ENCODE measurements around the gene CA5B. TPM values are rescaled to one million over a fixed set of nuclear protein-coding genes. Genes with fewer than 3 reads are reported as not detected.
"Not testable (repeated sequence)": the region's sequence is repeated elsewhere in the genome, so short reads cannot be mapped to it uniquely, and the experiment has no call there.

CA5B gene
- total RNA-seq: 10 to 100 TPM; 30.8 to 46.4 TPM
- polyA plus RNA-seq: 1 to 10 TPM; 3.0 to 8.6 TPM
- long read RNA-seq, donor 1, partial matches to known transcripts: 2 of 12 reads
- long read RNA-seq, donor 1, other reads (novel, unspliced or antisense): 10 of 12 reads
- long read RNA-seq, donor 2, full-length matches to known transcripts: 2 of 9 reads
- long read RNA-seq, donor 2, partial matches to known transcripts: 0 of 9 reads
- long read RNA-seq, donor 2, other reads (novel, unspliced or antisense): 7 of 9 reads

DNA sequence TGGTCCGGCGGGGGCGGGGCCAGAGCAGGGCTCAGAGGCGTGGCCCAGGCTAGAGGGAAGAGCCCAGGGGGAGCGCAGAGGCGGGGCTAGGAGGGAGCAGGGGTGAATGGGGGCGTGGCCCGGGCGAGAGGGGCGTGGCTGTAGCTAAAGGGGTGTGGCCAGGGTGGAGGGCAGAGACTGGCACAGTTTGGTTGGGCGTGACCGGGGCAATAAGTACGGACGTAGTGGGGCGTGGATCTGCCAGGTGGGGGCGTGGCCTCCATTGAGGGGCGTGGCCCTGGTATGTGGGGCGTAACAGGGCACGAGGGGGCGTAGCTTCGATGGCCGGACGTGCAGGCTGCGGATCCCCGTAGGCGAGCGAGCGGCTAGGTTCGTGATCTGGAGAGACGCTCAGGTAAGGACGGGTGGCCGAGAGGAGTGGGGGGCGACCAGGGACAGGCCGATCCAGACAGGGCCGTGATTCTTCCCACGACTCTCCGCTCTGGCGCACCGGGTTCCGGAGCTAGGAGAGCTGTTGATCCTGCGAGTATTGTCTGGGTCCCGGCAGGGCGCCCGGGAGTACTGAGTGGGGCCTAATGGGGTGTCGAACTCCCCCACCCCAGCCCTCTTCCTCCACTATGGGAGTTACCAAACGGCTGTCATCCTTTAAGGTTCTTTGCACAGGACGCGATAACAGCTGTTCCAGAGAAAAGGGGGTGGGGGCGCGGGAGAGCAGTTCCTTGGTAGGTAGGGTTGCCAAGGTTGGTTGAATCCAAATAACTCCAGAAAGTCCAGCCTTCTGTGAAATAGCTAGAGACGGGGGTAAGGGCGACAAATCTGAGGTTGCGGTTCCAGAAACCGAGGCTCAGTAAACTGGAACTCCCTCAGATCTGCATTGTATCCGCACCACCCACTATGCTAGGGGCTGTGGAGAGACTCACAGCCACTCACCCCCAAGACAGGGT, at the start of gene CA5B:
TSS of gene CA5B (plus strand) at position 312 of the 944 bp plus-strand sequence. CDS start 11,754 bp downstream, outside the sequence.
- peak within 1 kb of the TSS; percentile 6 to 63 for H3K4me3 ChIP-seq (ENCODE audit: low read length in 2 of 2)
- H3K4me1 ChIP-seq (ENCODE audit: control insufficient read depth in 1 of 2, insufficient read depth in 2 of 2, low read length in 2 of 2): no peaks in the 10 kb centered on the region
- peak; percentile 96 to 99 for DNase-seq
- WGBS, 2 donors: 1 to 5% methylated on average over 50 to 55 of the region's 55 CpGs
- H3K27ac ChIP-seq (ENCODE audit: low read depth in 1 of 2, low read length in 2 of 2): peak within 1 kb of the TSS in 1 of 2 donors; percentile 32
- H3K27me3 ChIP-seq (ENCODE audit: control insufficient read depth in 1 of 2, insufficient read depth in 2 of 2, low read length in 1 of 2): no peaks in the 10 kb centered on the region
- H3K36me3 ChIP-seq (ENCODE audit: control insufficient read depth in 1 of 2, insufficient read depth in 2 of 2, low read length in 1 of 2): no peaks in the 10 kb centered on the region
- intact Hi-C loops (cut with DNase I): no loop called here
- peak; percentile 99 for ATAC-seq (ENCODE audit: low FRiP score)
- H3K9me3 ChIP-seq (ENCODE audit: control insufficient read depth, low read length): no peaks in the 10 kb centered on the region

DNA sequence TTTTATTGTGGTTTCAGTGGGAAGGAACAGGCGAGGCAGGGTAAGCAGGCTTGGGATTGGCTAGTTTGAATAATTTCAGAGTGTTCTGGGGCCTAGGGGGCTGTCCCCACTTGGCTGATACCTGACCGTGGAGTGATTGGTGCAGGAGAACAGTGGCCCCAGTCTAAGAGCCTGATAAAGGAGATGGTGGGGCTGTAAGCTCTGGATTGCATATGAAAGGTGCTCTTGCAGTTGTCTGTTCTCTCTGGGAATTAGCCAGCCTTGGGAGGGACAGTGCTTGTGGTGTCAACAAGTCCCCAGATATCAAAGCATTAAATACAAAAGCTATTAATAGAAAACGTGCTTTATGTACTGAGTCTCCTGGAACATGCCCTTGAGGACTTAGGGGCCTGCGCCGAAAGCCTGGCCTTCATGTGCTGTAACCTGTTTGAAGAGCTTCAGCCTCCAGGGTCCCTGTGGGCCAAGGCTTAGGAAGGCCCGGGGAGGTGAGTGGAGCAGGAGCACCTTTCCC, 43.1 kb upstream of the CA5B start:
- peaks cover 0 to 3% of the 10 kb centered on the region in 2 donors for H3K36me3 ChIP-seq (ENCODE audit: control insufficient read depth in 1 of 2, insufficient read depth in 2 of 2, low read length in 1 of 2)
- no peaks in the 10 kb centered on the region for H3K9me3 ChIP-seq (ENCODE audit: control insufficient read depth, low read length)
- intact Hi-C loops (cut with DNase I): no loop called here
- no peak for ATAC-seq (ENCODE audit: low FRiP score)
- 77 to 89% methylated on average over 6 of the region's 6 CpGs for WGBS, 2 donors
- H3K4me3 ChIP-seq (ENCODE audit: low read length in 2 of 2): no peak overlapping the region
- no peaks in the 10 kb centered on the region for H3K4me1 ChIP-seq (ENCODE audit: control insufficient read depth in 1 of 2, insufficient read depth in 2 of 2, low read length in 2 of 2)
- DNase-seq: no peak
- H3K27me3 ChIP-seq (ENCODE audit: control insufficient read depth in 1 of 2, insufficient read depth in 2 of 2, low read length in 1 of 2): no peaks in the 10 kb centered on the region
- H3K27ac ChIP-seq (ENCODE audit: low read depth in 1 of 2, low read length in 2 of 2): no peak overlapping the region

GRCh38 chrX:15696516-15696915, 41.6 kb upstream of the CA5B start:
- Histone ChIP-seq H3K36me3 (ENCODE audit: control insufficient read depth in 1 of 2, insufficient read depth in 2 of 2, low read length in 1 of 2) (peaks cover 0 to 3% of the 10 kb centered on the region in 2 donors), H3K27ac (ENCODE audit: low read depth in 1 of 2, low read length in 2 of 2) (no peak overlapping the region), H3K9me3 (ENCODE audit: control insufficient read depth, low read length) (no peaks in the 10 kb centered on the region), H3K4me3 (ENCODE audit: low read length in 2 of 2) (no peak overlapping the region), H3K27me3 (ENCODE audit: control insufficient read depth in 1 of 2, insufficient read depth in 2 of 2, low read length in 1 of 2) (no peaks in the 10 kb centered on the region), H3K4me1 (ENCODE audit: control insufficient read depth in 1 of 2, insufficient read depth in 2 of 2, low read length in 2 of 2) (peaks cover 0 to 3% of the 10 kb centered on the region in 2 donors)
- intact Hi-C loops (cut with DNase I): no loop called here
- ATAC-seq (ENCODE audit: low FRiP score) (no peak), DNase-seq (no peak)
- 84 to 97% methylated on average over 3 of the region's 3 CpGs for WGBS, 2 donors

- ATAC-seq (ENCODE audit: low FRiP score) (no peak), DNase-seq (no peak)
- intact Hi-C loops (cut with DNase I): no loop called here
- peaks cover 0 to 3% of the 10 kb centered on the region in 2 donors for H3K4me1 ChIP-seq (ENCODE audit: control insufficient read depth in 1 of 2, insufficient read depth in 2 of 2, low read length in 2 of 2)
- no peak overlapping the region for H3K4me3 ChIP-seq (ENCODE audit: low read length in 2 of 2)
- 97 to 98% methylated on average over 40 of the region's 40 CpGs for WGBS, 2 donors
- peaks cover 0 to 3% of the 10 kb centered on the region in 2 donors for H3K36me3 ChIP-seq (ENCODE audit: control insufficient read depth in 1 of 2, insufficient read depth in 2 of 2, low read length in 1 of 2)
- no peak overlapping the region for H3K27ac ChIP-seq (ENCODE audit: low read depth in 1 of 2, low read length in 2 of 2)
- no peaks in the 10 kb centered on the region for H3K9me3 ChIP-seq (ENCODE audit: control insufficient read depth, low read length)
- no peaks in the 10 kb centered on the region for H3K27me3 ChIP-seq (ENCODE audit: control insufficient read depth in 1 of 2, insufficient read depth in 2 of 2, low read length in 1 of 2)
Measured at GRCh38 chrX:15702488-15703371, 35.3 kb upstream of the CA5B start.

DNA sequence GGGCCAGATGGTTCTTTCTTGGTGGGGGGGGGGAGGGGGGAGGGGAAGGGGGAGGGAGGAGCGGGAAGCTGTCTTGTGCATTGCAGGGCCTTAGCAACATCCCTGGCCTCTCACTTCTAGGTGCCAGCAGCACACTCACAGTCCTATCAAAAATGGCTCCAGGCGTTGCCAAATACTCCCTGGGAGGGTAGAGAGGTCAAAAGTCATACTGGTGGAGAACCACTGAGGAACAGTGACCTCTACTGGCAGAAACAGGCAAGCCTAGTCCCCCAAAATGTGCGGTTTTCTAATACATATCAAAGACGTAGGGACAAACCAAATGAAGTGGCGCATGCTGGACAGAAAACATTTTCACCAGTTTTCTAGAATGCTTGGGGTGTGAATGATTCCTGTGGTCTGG, 34.3 kb upstream of the CA5B start:
- H3K4me1 ChIP-seq (ENCODE audit: control insufficient read depth in 1 of 2, insufficient read depth in 2 of 2, low read length in 2 of 2); H3K27ac ChIP-seq (ENCODE audit: low read depth in 1 of 2, low read length in 2 of 2); H3K36me3 ChIP-seq (ENCODE audit: control insufficient read depth in 1 of 2, insufficient read depth in 2 of 2, low read length in 1 of 2); intact Hi-C loops (cut with DNase I); ATAC-seq (ENCODE audit: low FRiP score); H3K4me3 ChIP-seq (ENCODE audit: low read length in 2 of 2); H3K9me3 ChIP-seq (ENCODE audit: control insufficient read depth, low read length); DNase-seq; H3K27me3 ChIP-seq (ENCODE audit: control insufficient read depth in 1 of 2, insufficient read depth in 2 of 2, low read length in 1 of 2): not testable (repeated sequence)
- 100% methylated on average over 1 of the region's 5 CpGs; no CpG with 5 or more reads in 1 of the 2 donors for WGBS, 2 donors

GRCh38 chrX:15704273-15704672, 33.8 kb upstream of the CA5B start:
- H3K36me3 ChIP-seq (ENCODE audit: control insufficient read depth in 1 of 2, insufficient read depth in 2 of 2, low read length in 1 of 2); H3K27me3 ChIP-seq (ENCODE audit: control insufficient read depth in 1 of 2, insufficient read depth in 2 of 2, low read length in 1 of 2); H3K4me3 ChIP-seq (ENCODE audit: low read length in 2 of 2); intact Hi-C loops (cut with DNase I); H3K27ac ChIP-seq (ENCODE audit: low read depth in 1 of 2, low read length in 2 of 2); H3K9me3 ChIP-seq (ENCODE audit: control insufficient read depth, low read length); ATAC-seq (ENCODE audit: low FRiP score); H3K4me1 ChIP-seq (ENCODE audit: control insufficient read depth in 1 of 2, insufficient read depth in 2 of 2, low read length in 2 of 2); DNase-seq: not testable (repeated sequence)
- WGBS, 2 donors: 81 to 91% methylated on average over 5 of the region's 8 CpGs

GRCh38 chrX:15714529-15714928, 23.5 kb upstream of the CA5B start:
- Histone ChIP-seq H3K4me1 (ENCODE audit: control insufficient read depth in 1 of 2, insufficient read depth in 2 of 2, low read length in 2 of 2) (no peaks in the 10 kb centered on the region), H3K36me3 (ENCODE audit: control insufficient read depth in 1 of 2, insufficient read depth in 2 of 2, low read length in 1 of 2) (no peaks in the 10 kb centered on the region), H3K27me3 (ENCODE audit: control insufficient read depth in 1 of 2, insufficient read depth in 2 of 2, low read length in 1 of 2) (no peaks in the 10 kb centered on the region), H3K9me3 (ENCODE audit: control insufficient read depth, low read length) (no peaks in the 10 kb centered on the region), H3K27ac (ENCODE audit: low read depth in 1 of 2, low read length in 2 of 2) (no peak overlapping the region), H3K4me3 (ENCODE audit: low read length in 2 of 2) (no peak overlapping the region)
- WGBS, 2 donors: 29 to 68% methylated on average over 1 of the region's 1 CpG
- intact Hi-C loops (cut with DNase I): no loop called here
- no peak for ATAC-seq (ENCODE audit: low FRiP score)
- DNase-seq: no peak

- 77 to 87% methylated on average over 9 of the region's 9 CpGs for WGBS, 2 donors
- intact Hi-C loops (cut with DNase I): no loop called here
- H3K4me3 ChIP-seq (ENCODE audit: low read length in 2 of 2): no peak overlapping the region
Measured at GRCh38 chrX:15718283-15718970, 19.6 kb upstream of the CA5B start.

More at GRCh38 chrX:15718283-15718970, 19.6 kb upstream of the CA5B start:
- no peaks in the 10 kb centered on the region for H3K9me3 ChIP-seq (ENCODE audit: control insufficient read depth, low read length)
- no peaks in the 10 kb centered on the region for H3K27me3 ChIP-seq (ENCODE audit: control insufficient read depth in 1 of 2, insufficient read depth in 2 of 2, low read length in 1 of 2)
- H3K36me3 ChIP-seq (ENCODE audit: control insufficient read depth in 1 of 2, insufficient read depth in 2 of 2, low read length in 1 of 2): no peaks in the 10 kb centered on the region
- no peak for ATAC-seq (ENCODE audit: low FRiP score)
- no peak for DNase-seq
- H3K27ac ChIP-seq (ENCODE audit: low read depth in 1 of 2, low read length in 2 of 2): no peak overlapping the region
- H3K4me1 ChIP-seq (ENCODE audit: control insufficient read depth in 1 of 2, insufficient read depth in 2 of 2, low read length in 2 of 2): no peaks in the 10 kb centered on the region

Data from aorta (tissue), 5 donors.